Measurements from ENCODE around the gene CHST11. TPM values are rescaled to one million over a fixed set of nuclear protein-coding genes. Genes with fewer than 3 reads are reported as not detected.

CHST11 gene
- total RNA-seq, 1 experiment from 2014 or later: 1.1 TPM

- Histone ChIP-seq H3K36me3 (ENCODE audit: insufficient read depth, low read length, poor library complexity, severe bottlenecking) (no peaks in the 10 kb centered on the region), H3K27ac (ENCODE audit: low read depth, low read length, poor library complexity, severe bottlenecking) (no peak overlapping the region), H3K27me3 (replicated peaks; ENCODE audit: insufficient read depth, low read depth, low read length, poor library complexity) (peaks cover 10% of the 10 kb centered on the region), H3K9me3 (ENCODE audit: low read depth, low read length, poor library complexity, severe bottlenecking) (no peaks in the 10 kb centered on the region), H3K4me3 (ENCODE audit: low read depth, low read length, poor library complexity, severe bottlenecking) (no peak overlapping the region), H3K4me1 (ENCODE audit: insufficient read depth, low read length, poor library complexity, severe bottlenecking) (no peaks in the 10 kb centered on the region)
- intact Hi-C loops (cut with micrococcal nuclease; ENCODE audit: unreplicated experiment): no loop called here
- ChIA-PET POLR2A (ENCODE audit: low non-redundant PET) (no interaction called here), CTCF (no interaction called here)
- no TSS peak for BruUV-seq (replicated peaks)
- no peak for DNase-seq (ENCODE audit: low spot score)
- no peak for TF ChIP-seq EZH2 (IDR thresholded peaks at IDR 0.05; ENCODE audit: borderline replicate concordance, low read depth, low read length, poor library complexity, severe bottlenecking)
- TF ChIP-seq, protein P1, sequence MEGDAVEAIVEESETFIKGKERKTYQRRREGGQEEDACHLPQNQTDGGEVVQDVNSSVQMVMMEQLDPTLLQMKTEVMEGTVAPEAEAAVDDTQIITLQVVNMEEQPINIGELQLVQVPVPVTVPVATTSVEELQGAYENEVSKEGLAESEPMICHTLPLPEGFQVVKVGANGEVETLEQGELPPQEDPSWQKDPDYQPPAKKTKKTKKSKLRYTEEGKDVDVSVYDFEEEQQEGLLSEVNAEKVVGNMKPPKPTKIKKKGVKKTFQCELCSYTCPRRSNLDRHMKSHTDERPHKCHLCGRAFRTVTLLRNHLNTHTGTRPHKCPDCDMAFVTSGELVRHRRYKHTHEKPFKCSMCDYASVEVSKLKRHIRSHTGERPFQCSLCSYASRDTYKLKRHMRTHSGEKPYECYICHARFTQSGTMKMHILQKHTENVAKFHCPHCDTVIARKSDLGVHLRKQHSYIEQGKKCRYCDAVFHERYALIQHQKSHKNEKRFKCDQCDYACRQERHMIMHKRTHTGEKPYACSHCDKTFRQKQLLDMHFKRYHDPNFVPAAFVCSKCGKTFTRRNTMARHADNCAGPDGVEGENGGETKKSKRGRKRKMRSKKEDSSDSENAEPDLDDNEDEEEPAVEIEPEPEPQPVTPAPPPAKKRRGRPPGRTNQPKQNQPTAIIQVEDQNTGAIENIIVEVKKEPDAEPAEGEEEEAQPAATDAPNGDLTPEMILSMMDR (conservative IDR thresholded peaks at IDR 0.05; ENCODE audit: low read depth, low read length): no peak
These were observed 14.6 kb downstream of the CHST11 start for GRCh38 chr12:104471336-104471735.

DNA sequence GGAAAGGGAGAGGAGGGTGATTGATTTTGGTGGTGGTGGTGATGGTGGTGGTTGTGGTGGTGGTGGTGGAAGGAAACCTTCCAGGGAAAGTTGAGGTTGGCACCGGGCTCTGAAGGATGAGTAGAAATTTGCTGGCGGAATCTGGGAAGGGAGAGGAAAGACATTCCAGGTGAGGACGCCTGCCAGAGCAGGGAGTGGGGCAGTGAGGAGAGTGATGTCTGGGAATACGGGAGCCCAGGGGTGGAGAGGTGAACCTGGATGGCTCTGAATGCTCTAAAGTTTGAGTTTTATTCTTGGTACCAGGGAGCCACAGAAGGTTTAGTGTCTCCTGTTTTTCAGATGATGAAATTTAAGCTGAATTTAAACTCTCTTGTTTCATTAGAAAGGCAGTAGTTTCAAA lies 16.0 kb downstream of the CHST11 start:
- no TSS peak for BruUV-seq (replicated peaks)
- TF ChIP-seq EZH2 (IDR thresholded peaks at IDR 0.05; ENCODE audit: borderline replicate concordance, low read depth, low read length, poor library complexity, severe bottlenecking): no peak
- TF ChIP-seq, protein P1 (conservative IDR thresholded peaks at IDR 0.05; ENCODE audit: low read depth, low read length): no peak
- Histone ChIP-seq H3K27me3 (replicated peaks; ENCODE audit: insufficient read depth, low read depth, low read length, poor library complexity) (peaks cover 10% of the 10 kb centered on the region), H3K36me3 (ENCODE audit: insufficient read depth, low read length, poor library complexity, severe bottlenecking) (no peaks in the 10 kb centered on the region), H3K27ac (ENCODE audit: low read depth, low read length, poor library complexity, severe bottlenecking) (no peak overlapping the region), H3K4me3 (ENCODE audit: low read depth, low read length, poor library complexity, severe bottlenecking) (no peak overlapping the region), H3K4me1 (ENCODE audit: insufficient read depth, low read length, poor library complexity, severe bottlenecking) (no peaks in the 10 kb centered on the region), H3K9me3 (ENCODE audit: low read depth, low read length, poor library complexity, severe bottlenecking) (no peaks in the 10 kb centered on the region)
- ChIA-PET CTCF (interaction anchor here (0.6 kb wide), 1 partner anchor 91 kb away, joined by 3 read pairs; no protein-coding TSS in a partner anchor), POLR2A (ENCODE audit: low non-redundant PET) (interaction anchor here (0.7 kb wide), 1 partner anchor 33 kb away, joined by 3 read pairs; no protein-coding TSS in a partner anchor)
- intact Hi-C loops (cut with micrococcal nuclease; ENCODE audit: unreplicated experiment): no loop called here
- DNase-seq (ENCODE audit: low spot score): no peak

DNA sequence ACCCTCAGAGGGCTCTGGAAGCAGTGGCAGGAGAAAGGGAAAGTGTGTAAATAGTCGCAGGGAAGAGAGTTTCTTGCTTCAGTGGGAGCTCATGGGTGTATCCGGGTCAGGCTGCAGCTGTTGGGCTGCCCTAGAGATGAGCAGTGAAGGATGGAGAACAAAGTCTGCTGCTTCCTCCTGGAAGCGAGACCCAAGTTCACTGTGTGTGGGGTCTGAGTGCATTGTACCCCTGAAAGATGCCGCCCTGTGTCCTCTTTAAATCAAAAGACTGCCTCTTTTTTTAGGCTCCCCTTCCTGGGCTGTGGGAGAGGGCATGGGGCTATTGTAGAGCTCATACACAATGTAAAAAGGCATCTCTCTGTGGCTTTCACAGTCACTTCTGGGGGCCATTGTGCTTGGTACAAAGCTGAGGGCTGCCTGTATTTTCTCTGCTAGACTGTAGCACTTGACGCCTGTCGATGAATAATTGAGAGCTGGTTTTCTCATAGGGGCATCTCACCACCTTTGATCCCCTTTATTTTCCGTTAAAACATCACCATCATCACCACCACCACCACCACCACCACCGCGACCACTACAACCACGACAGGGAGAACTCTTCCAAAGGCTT lies 16.7 kb downstream of the CHST11 start:
- peaks cover 7% of the 10 kb centered on the region for H3K27me3 ChIP-seq (replicated peaks; ENCODE audit: insufficient read depth, low read depth, low read length, poor library complexity)
- DNase-seq (ENCODE audit: low spot score): no peak
- TF ChIP-seq, protein P1 (conservative IDR thresholded peaks at IDR 0.05; ENCODE audit: low read depth, low read length): no peak
- TF ChIP-seq EZH2 (IDR thresholded peaks at IDR 0.05; ENCODE audit: borderline replicate concordance, low read depth, low read length, poor library complexity, severe bottlenecking): no peak
- H3K27ac ChIP-seq (ENCODE audit: low read depth, low read length, poor library complexity, severe bottlenecking): no peak overlapping the region
- no peaks in the 10 kb centered on the region for H3K4me1 ChIP-seq (ENCODE audit: insufficient read depth, low read length, poor library complexity, severe bottlenecking)
- BruUV-seq (replicated peaks): no TSS peak
- H3K4me3 ChIP-seq (ENCODE audit: low read depth, low read length, poor library complexity, severe bottlenecking): no peak overlapping the region
- CTCF ChIA-PET: interaction anchor here (0.6 kb wide), 1 partner anchor 92 kb away, joined by 3 read pairs; no protein-coding TSS in a partner anchor
- POLR2A ChIA-PET (ENCODE audit: low non-redundant PET): no interaction called here
- no peaks in the 10 kb centered on the region for H3K9me3 ChIP-seq (ENCODE audit: low read depth, low read length, poor library complexity, severe bottlenecking)
- intact Hi-C loops (cut with micrococcal nuclease; ENCODE audit: unreplicated experiment): no loop called here
- H3K36me3 ChIP-seq (ENCODE audit: insufficient read depth, low read length, poor library complexity, severe bottlenecking): no peaks in the 10 kb centered on the region

All from A673 (cell line).